Esophagus muscularis mucosa (tissue), 3 donors: Measurements from ENCODE around the gene E2F4.

Experiments used
- POLR2AphosphoS5 ChIP-seq, 2 donors: sonication (generic); formaldehyde crosslinking; IDR thresholded peaks; one replicate each; pipeline ENCODE4 v1.6.1; 2017; ENCODE audit warnings: antibody characterized with exemption in 2 of 2
- TF ChIP-seq, protein P1 (sequence below), 3 experiments: fragments of 200-600 bp in 2 of 3; fragments of 450-650 bp in 1 of 3; sonication (generic) in 2 of 3; IDR thresholded peaks; one replicate each; pipeline ENCODE4 v1.5.1; 2017 to 2019; ENCODE audit warnings: antibody characterized with exemption in 3 of 3, mild to moderate bottlenecking in 2 of 3, moderate library complexity in 1 of 3

DNA sequence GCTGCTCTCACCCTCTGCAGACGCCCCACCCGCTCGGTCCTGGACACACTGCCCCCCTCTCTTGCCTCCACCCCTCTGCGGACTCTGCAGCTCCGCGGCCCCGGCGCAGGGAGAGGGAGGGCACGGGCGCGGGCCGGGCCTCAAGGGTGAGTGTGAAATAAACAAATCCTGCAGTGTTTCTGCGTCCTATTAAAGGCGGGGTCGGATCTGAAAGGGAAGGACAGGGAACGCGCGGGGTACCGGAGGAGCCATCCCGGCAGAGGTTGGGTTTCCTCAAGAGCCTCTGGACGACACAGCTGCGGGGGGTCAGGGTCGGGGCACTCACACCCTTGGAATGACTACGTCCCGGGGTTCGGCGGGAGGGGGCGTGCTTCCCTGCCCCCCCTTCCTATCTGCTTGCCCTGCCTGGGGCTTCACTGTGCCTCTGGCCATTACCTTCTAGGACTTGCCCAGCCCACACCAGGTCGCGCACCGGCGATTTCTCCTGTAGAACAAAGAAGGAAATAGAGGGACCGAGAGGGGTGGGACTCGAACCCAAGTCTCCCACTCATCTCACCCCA is 27.9 kb upstream of the E2F4 start:
- TF ChIP-seq POLR2AphosphoS5 (IDR thresholded peaks at IDR 0.05): no peak
- TF ChIP-seq, protein P1, sequence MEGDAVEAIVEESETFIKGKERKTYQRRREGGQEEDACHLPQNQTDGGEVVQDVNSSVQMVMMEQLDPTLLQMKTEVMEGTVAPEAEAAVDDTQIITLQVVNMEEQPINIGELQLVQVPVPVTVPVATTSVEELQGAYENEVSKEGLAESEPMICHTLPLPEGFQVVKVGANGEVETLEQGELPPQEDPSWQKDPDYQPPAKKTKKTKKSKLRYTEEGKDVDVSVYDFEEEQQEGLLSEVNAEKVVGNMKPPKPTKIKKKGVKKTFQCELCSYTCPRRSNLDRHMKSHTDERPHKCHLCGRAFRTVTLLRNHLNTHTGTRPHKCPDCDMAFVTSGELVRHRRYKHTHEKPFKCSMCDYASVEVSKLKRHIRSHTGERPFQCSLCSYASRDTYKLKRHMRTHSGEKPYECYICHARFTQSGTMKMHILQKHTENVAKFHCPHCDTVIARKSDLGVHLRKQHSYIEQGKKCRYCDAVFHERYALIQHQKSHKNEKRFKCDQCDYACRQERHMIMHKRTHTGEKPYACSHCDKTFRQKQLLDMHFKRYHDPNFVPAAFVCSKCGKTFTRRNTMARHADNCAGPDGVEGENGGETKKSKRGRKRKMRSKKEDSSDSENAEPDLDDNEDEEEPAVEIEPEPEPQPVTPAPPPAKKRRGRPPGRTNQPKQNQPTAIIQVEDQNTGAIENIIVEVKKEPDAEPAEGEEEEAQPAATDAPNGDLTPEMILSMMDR (IDR thresholded peaks at IDR 0.05): no peak
